GM21737 (cell line): ENCODE results near the gene RABL6.

Source experiments
- ATAC-seq: cut with Tn5 transposase; IDR thresholded peaks from one replicate; pipeline ENCODE4 v1.9.1; 2021; ENCODE audit warnings: mild to moderate bottlenecking, moderate library complexity; ENCODE audit not compliant: unreplicated experiment

RABL6 gene

DNA sequence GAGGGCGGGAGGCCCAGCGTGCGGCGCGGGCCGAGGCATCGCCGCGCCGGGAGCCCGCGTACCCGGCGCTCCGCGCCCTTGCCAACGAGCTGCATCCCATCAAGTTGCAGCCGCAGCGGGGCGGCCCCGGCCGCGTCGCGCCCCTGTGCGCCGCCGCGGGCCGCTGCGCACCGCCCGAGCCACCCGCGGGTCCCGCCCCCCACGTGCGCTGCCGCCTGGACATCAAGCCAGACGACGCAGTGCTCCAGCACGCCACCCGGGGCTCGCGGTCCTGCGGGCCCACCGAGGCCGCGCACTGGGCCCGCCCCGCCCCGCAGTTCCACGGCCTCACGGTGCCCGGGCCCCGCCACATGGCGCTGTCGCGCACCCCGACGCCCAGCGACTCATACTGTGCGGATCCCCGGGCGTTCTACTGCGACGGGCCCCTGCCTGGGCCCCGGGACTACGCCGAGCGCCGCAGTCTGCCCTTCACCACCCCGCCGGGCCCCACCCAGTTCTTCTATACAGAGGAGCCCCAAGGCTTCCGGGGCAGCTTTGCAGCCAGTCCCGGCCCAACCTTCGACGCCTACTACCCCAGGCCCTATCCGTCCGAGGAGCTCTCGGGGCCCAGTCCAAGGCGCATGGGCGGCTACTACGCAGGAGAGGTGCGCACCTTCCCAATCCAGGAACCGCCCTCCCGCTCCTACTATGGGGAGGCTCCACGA, 37.2 kb downstream of the RABL6 start:
- ATAC-seq = no peak

GRCh38 chr9:136845465-136846260, 37.9 kb downstream of the RABL6 start:
- ATAC-seq = no peak

GRCh38 chr9:136846376-136847087, 38.8 kb downstream of the RABL6 start:
- ATAC-seq = no peak

DNA sequence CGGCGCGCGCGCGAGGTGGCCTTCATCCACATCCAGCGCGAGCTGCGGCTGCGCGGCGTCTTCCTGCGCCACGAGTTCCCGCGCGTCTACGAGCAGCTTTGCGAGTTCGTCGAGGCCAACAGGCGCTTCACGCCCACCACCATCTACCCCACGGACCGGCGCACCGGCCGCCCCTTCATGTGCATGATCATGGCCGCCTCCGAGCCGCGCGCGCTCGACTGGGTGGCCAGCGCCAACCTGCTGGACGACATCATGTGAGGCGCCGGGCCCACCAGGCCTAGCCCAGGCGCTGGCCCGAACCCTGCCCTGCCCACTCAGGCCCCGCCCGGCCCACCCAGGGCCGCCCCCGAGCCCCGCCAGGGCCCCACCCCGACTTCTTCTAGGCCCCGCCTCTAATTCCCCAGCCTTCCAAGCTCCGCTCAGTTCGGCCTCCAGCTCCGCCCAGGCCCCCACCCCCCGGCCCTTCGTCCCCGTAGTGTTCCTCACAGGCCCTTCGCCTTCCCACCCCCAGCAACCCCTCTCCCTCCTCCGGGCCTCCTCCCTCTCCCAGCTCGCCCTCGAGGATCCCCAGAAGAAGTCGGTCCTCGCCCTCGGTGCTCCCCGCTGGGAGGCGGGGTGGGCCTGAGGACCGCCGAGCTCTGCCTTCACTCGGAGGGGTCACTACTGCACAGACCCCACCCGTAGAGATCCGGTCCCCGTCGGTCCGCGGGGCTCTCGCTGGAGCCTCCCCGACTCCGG, 39.5 kb downstream of the RABL6 start:
- no peak for ATAC-seq

DNA sequence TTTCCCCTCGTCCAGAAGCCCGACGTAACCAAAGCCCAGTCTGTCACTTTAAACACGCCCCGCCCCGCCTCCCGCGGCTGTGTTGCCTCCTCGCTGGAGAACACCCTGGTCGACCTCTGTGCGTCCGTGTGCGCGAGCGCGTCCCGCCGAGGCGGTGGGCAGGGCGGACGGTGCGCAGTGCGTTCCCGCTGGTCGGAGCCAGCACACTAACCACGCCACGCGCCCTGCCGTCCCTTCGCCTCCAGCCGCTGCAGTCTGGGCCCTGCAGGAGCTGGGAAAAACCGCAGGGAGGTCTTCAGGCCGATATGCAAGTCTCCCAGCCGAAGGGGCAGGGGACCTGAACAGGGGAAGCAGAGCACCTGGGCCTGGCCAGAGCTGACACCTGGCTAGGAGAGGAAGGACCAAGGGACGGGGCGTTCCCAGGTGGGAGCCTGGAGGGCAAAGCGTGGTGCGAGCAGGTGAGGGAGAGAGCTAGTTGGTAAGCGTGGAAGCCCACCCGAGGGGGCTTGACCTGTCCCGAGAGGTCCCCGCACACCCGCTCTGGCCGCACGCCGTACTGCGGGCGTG, 40.2 kb downstream of the RABL6 start:
- ATAC-seq = no peak

DNA sequence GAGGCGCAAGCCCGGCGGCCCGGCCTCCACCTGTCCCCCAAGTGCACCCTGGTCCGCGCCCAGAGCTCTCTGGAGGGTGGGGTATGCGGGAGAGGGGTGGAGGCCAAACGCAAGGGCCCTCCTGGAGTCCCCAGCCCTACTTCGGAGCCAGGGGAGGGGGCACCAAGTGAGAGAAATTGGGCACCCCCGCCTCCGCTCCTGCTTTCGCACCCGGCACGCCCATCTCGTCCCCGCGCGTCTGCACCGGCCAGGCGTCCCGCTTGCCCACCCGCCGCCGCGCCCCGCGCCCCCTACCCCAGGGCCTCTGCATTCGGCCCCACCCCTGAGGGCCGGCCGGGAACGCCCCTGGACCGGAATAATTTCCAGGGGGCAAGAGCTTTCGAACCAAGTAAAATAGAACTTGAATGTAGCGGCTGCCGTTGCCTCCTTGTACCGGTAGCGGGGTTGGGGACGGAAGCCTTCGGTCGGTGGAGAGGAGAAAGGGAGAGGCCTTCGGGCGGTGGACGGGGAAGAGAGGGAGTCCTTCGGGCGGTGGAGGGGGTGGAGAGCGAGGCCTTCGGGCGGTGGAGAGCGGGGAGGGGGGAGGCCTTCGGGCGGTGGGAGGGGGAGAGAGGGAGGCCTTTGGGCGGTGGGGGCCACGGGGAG, 40.8 kb downstream of the RABL6 start:
- ATAC-seq = no peak

DNA sequence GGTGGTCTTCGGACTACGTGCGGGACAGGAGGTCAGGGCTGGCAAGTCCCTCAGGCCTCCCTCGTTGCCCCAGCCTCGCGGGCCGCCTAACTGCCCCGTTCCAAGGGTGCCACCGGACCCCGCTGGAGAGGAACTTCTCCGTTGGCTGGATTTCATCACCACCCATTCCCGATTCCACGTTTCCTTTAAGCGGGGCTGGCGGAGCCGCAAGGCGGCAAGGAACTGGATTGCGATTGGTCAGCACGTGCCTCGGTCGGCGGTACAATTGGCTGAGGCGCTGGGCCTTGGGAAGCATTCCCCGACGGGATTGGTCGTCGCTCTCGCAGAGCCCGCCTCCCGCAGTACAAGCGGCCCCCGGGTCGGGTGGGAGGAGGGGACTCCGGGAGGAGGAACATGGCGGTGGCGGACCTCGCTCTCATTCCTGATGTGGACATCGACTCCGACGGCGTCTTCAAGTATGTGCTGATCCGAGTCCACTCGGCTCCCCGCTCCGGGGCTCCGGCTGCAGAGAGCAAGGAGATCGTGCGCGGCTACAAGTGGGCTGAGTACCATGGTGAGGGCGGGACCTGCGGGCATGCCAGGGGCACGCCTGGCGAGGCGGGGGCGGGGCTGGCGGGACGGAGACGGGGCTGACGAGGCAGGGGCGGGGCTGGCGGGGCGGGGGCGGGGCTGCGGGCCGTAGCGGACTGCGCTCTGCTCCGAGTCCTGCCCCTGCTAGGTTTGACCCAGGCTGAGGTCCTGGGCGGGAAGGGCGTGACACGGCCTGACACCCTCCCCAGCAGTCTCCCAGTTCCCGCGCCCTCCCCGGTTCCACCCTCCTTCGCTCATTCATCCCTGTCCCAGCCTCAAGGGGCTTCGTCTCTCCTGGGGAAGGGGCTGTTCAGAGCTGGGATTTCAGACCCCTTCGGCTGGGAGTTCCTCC, 41.6 kb downstream of the RABL6 start, which contains the start of gene PHPT1:
TSS of gene PHPT1 (plus strand) at position 372 of the 922 bp plus-strand sequence. CDS start at position 394, 22 bp downstream.
- ATAC-seq = peak; percentile 73

DNA sequence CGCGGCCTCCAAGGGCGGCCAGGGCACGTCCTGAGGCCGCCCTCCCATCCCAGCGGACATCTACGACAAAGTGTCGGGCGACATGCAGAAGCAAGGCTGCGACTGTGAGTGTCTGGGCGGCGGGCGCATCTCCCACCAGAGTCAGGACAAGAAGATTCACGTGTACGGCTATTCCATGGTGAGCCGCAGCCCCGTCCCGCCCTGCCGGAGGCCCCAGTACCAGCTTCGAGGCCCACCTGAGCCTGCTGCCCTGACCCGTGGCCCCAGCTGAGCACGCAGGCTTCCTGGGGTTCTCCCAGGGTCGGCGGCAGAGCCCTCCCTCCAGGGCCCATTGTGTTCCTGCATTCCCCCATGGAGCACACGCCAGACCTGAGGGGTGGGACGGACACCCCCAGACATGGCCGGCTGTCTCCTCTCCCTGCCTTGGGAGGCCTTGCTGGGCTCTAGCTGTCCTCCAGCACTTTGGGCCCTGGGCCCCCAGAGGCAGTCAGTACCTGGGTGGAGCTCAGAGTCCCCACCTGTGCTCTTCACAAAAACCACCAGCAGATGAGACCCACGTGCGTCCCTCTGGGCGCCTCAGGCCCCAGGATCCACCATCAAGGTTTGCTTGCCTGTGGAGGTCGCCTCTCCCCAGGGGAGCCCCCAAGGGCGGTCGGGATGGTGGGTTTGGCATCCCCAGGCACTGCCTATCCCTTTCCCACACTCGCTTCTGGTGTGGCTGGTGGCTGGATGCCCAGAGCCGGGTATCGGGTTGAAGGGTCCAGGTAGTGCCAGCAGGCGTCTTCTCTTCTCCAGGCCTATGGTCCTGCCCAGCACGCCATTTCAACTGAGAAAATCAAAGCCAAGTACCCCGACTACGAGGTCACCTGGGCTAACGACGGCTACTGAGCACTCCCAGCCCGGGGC, 42.5 kb downstream of the RABL6 start:
- ATAC-seq = no peak

DNA sequence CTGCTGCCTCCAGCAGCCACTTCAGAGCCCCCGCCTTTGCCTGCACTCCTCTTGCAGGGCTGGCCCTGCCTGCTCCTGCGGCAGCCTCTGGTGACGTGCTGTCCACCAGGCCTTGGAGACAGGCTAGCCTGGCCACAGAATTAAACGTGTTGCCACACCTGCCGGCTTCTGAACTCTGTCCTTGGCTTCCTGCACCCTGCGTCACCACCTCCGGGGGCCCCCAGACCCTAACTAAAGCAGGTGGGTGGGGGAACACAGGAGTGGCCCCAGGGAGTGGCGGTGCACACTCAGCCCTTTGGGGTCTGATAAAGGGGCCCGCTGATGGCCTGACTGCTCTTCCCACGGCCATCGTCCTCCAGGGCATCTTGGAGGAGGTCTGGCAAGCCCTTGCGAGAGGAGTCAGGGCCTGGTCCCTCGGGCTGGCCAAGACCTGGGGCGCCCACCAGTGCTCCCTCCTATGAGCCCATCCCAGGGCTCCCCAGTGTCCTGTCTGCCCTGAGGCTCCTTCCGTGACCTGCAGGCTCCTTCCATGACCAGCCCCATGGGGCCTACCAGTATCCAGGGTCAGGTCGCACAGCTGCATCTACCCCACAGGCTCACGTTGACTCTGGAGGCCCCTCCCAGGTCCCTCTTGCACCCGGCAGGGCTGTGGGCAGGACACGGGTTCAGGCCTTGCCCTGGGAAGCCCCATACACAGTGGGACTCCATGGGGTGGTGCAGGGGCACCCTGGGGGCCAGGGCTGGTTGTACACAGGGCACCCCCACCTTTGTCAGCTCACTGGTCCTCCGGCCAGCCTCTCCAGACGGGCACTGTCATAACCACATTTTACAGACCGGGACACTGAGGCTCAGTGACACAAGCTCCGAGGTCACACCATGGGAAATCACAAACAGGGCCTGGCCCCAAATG, 43.4 kb downstream of the RABL6 start:
- no peak for ATAC-seq

DNA sequence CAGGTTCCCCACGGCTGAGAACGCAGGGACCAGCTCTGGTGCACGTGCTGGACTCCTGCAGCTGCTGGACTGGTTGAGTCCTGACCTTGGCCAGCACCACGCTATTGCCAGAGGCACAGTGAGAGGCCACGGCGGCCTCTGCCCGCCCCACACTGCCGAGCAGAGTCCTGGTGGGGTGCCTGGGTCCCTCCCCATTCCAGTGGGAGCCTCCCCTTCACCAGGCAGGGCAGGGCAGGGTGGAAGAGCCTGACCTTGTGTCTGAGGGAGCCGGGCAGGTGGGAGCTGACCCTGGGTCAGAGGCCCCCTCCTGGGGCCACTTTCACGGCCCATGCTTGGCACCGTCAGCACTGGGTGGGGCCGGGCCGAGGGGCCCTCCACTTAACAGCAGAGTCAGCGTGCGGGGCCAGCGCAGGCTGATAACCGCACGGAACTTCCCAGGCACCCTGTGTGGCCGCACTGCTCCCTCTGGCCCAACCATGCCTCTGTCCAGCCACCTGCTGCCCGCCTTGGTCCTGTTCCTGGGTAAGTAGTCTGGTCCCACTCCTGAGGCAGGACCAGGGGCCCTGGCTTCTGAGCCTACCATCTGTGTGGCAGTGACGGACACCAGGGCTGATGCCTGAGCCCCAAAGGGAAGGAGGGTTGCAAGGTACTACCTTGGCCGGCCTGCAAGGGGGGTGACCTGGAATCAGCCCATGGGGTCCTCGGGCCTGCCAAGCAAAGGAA, 44.4 kb downstream of the RABL6 start, which contains the start of gene MAMDC4:
TSS of gene MAMDC4 (plus strand) at position 406 of the 723 bp plus-strand sequence. CDS start at position 477, 71 bp downstream.
- ATAC-seq = no peak

DNA sequence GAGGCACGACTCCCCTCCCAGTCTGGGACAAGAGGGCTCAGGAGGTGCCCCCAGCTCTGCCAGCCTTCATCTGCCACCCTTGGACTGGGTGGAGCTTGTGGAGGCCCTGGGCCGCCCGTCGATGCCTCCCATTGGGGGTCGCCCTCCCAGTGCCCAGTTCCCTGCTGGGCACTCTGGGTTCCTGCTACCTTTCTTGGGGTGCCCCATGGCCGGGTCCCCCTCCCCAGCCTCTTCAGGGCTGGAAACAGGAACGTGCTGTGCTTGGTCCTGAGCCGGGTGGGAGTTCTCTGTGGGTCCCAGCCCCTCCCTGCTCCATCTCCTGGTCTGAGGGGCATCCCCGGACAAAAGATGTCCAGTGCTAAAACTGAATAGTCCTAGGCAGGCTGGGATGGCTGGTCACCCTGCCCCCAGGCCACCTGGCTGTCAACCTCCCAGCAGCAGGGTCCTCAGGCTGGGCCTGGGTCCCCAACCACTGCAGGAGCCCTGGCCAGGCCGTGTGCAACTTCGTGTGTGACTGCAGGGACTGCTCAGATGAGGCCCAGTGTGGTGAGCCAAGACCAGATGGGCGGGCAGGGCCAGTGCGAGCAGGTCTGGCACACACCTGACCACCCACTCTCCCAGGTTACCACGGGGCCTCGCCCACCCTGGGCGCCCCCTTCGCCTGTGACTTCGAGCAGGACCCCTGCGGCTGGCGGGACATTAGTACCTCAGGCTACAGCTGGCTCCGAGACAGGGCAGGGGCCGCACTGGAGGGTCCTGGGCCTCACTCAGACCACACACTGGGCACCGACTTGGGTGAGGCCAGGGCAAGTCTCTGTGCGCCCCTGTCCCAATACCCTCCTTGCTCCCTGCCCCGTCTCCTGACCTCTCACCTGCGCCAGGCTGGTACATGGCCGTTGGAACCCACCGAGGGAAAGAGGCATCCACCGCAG, 45.2 kb downstream of the RABL6 start:
- ATAC-seq = no peak

GRCh38 chr9:136853596-136854112, 45.9 kb downstream of the RABL6 start:
- no peak for ATAC-seq

- no peak for ATAC-seq
These were observed 46.5 kb downstream of the RABL6 start for GRCh38 chr9:136854113-136854841.

- no peak for ATAC-seq
These were observed 47.2 kb downstream of the RABL6 start for GRCh38 chr9:136854842-136855460.
